Brain microvascular endothelial cell (primary cell): Measurements from ENCODE around the gene YJEFN3.

Source experiments
- DNase-seq: peaks from one replicate; pipeline ENCODE4 v3.0.0-alpha.2; 2020
- H3K27ac ChIP-seq: fragments of 250-450 bp; sonication (Bioruptor Pico); 2 replicates; pipeline ENCODE4 v1.5.1; 2020; ENCODE audit warnings: mild to moderate bottlenecking, moderate library complexity
- H3K27me3 ChIP-seq: fragments of 250-450 bp; sonication (Bioruptor Pico); replicated peaks from 2 replicates; pipeline ENCODE4 v1.5.1; 2020; ENCODE audit warnings: mild to moderate bottlenecking
- H3K36me3 ChIP-seq: fragments of 250-450 bp; sonication (Bioruptor Pico); replicated peaks from 2 replicates; pipeline ENCODE4 v1.5.1; 2020; ENCODE audit warnings: mild to moderate bottlenecking
- H3K4me3 ChIP-seq: 2 replicates; pipeline ENCODE4 v1.5.1; 2011; ENCODE audit warnings: low read depth, mild to moderate bottlenecking, control low read depth, low read length, moderate library complexity
- in situ Hi-C: cut with HindIII; loops from 2 replicates; pipeline ENCODE4 v1.10.0; 2017; ENCODE audit warnings: low sequenced_read_pairs, low pct_ligation_motif_present
- TF ChIP-seq, protein P1 (sequence below): IDR thresholded peaks from 2 replicates; pipeline ENCODE4 v1.5.1; 2011; ENCODE audit warnings: low read depth, mild to moderate bottlenecking, moderate library complexity, low read length, control low read depth, inconsistent platforms; ENCODE audit errors: missing control alignments

Gene YJEFN3

GRCh38 chr19:19558055-19558454, 29.3 kb downstream of the YJEFN3 start:
- H3K27ac ChIP-seq, result no peak overlapping the region
- no peak for DNase-seq
- H3K36me3 ChIP-seq, result no peaks in the 10 kb centered on the region
- in situ Hi-C loops, result no loop called here
- TF ChIP-seq, protein P1, sequence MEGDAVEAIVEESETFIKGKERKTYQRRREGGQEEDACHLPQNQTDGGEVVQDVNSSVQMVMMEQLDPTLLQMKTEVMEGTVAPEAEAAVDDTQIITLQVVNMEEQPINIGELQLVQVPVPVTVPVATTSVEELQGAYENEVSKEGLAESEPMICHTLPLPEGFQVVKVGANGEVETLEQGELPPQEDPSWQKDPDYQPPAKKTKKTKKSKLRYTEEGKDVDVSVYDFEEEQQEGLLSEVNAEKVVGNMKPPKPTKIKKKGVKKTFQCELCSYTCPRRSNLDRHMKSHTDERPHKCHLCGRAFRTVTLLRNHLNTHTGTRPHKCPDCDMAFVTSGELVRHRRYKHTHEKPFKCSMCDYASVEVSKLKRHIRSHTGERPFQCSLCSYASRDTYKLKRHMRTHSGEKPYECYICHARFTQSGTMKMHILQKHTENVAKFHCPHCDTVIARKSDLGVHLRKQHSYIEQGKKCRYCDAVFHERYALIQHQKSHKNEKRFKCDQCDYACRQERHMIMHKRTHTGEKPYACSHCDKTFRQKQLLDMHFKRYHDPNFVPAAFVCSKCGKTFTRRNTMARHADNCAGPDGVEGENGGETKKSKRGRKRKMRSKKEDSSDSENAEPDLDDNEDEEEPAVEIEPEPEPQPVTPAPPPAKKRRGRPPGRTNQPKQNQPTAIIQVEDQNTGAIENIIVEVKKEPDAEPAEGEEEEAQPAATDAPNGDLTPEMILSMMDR, result no peak
- H3K4me3 ChIP-seq, result no peak overlapping the region
- no peaks in the 10 kb centered on the region for H3K27me3 ChIP-seq

DNA sequence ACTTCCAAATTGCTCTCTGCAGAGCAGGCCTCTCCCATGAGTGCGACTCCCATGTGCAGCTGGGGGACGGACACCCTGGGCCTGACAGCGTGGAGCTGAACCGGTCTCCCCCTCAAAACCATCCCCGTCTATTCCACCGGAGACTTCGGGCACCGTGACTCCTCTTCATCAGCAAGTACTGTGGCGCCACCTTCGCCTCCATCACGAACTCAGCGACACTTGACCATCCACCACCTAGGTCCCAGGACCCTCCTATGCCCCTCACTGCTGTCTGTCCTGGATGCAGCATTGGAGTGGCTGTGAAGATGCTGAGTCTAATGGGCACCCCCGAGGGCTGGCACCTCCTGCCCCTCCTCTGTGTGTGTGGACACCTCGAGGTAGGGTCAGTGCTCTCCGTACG, 29.9 kb downstream of the YJEFN3 start:
- in situ Hi-C loops, result no loop called here
- TF ChIP-seq, protein P1, result no peak
- no peak overlapping the region for H3K4me3 ChIP-seq

GRCh38 chr19:19559931-19560330, 31.2 kb downstream of the YJEFN3 start:
- DNase-seq, result no peak
- Histone ChIP-seq H3K36me3 (no peaks in the 10 kb centered on the region), H3K27ac (no peak overlapping the region), H3K27me3 (no peaks in the 10 kb centered on the region), H3K4me3 (no peak overlapping the region)
- TF ChIP-seq, protein P1, result no peak
- in situ Hi-C loops, result no loop called here

More for the DNA sequence above, 29.9 kb downstream of the YJEFN3 start:
- Histone ChIP-seq H3K36me3 (no peaks in the 10 kb centered on the region), H3K27ac (no peak overlapping the region), H3K27me3 (no peaks in the 10 kb centered on the region)
- DNase-seq, result no peak

- Histone ChIP-seq H3K27ac (no peak overlapping the region), H3K27me3 (no peaks in the 10 kb centered on the region), H3K36me3 (no peaks in the 10 kb centered on the region), H3K4me3 (no peak overlapping the region)
- in situ Hi-C loops, result no loop called here
- no peak for DNase-seq
- TF ChIP-seq, protein P1, result no peak
These were observed 33.4 kb downstream of the YJEFN3 start for GRCh38 chr19:19561946-19562664.

DNA sequence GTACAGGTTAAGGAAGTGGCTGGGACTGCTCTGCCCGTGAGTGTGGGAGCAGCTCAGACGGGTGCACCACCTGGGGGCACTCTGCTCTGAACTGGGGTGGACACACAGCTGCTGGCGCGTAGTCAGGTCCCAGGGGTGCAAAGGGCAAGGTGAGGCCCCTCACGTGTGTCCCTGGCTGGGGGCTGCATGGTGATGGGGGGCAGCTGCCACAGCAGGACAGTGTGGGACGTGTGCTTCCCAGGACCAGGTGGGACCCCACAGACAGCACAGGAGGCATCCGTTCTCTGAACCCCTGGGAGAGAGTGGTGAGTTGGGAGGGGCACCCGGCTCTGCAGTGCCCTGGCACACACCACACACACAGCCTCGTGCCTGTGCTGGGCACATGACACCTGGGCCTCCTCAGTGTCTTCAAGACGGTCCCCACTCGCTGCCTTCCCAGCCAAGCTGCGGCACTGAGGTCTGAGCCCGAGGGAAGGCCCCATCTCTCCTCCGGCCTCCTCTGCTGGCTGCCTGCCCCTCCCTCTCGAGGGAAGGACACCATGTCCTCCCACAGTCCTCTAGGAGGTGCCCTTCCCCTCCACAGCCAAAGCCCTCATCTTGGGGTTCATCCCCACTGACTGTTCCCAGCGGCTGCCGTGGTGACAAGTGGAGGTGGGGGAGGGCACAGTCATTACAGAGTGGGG, 34.1 kb downstream of the YJEFN3 start:
- Histone ChIP-seq H3K4me3 (no peak overlapping the region), H3K27ac (no peak overlapping the region), H3K36me3 (no peaks in the 10 kb centered on the region), H3K27me3 (no peaks in the 10 kb centered on the region)
- TF ChIP-seq, protein P1, result peak; percentile 6
- DNase-seq, result no peak
- in situ Hi-C loops, result no loop called here
